ENCODE results near the gene PDE4D. TPM values are rescaled to one million over a fixed set of nuclear protein-coding genes. Genes with fewer than 3 reads are reported as not detected.

The PDE4D gene
- total and polyA plus RNA-seq, 2 of the 4 experiments (the other 2 are of a cell fraction) = 1.4 to 7.9 TPM

DNA sequence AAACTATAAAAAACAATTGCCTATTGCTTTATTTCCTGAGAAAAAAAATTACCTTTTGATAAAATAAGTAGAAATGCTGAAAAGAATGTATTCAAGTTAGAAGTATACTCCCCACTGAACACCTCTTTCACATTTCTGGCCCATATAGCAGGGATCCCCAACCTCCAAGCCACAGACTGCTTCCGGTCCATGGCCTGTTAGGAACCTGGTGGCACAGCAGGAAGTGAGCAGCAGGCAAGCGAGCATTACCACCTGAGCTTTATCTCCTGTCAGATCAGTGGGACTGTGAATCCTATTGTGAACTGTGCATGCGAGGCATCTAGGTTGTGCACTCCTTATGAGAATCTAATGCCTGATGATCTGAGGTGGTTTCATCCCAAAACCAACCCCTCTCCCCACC is 746.8 kb downstream of the PDE4D start:
- POLR2A ChIA-PET (ENCODE audit: unreplicated experiment) = no interaction called here
- no peak overlapping the region for H2BK20ac ChIP-seq (ENCODE audit: low read depth, low read length)

More for the DNA sequence above, 746.8 kb downstream of the PDE4D start:
- Histone ChIP-seq H4K20me1 (ENCODE audit: insufficient read depth, low read length) (no peaks in the 10 kb centered on the region), H3K27ac (ENCODE audit: insufficient read depth, low read length) (no peak overlapping the region), H3K4me3 (ENCODE audit: insufficient read depth, low read depth, low read length) (no peak overlapping the region), H3K79me1 (ENCODE audit: low read depth in 1 of 2, low read length in 2 of 2) (no peaks in the 10 kb centered on the region), H3K9me1 (ENCODE audit: insufficient read depth, low read length) (0 out of 2 replicates have a peak, but pooled peaks cover 4% of the 10 kb centered on the region), H3K27me3 (ENCODE audit: control insufficient read depth, insufficient read depth, low read length) (no peaks in the 10 kb centered on the region), H4K8ac (ENCODE audit: low read depth in 2 of 2, low read length in 2 of 2) (no peak overlapping the region), H3K18ac (ENCODE audit: low read depth, low read length) (no peak overlapping the region), H3K56ac (ENCODE audit: extremely low read depth, insufficient read depth, low read length) (no peak overlapping the region), H3K23ac (ENCODE audit: low read depth, low read length) (no peak overlapping the region), H3K4me1 (ENCODE audit: control insufficient read depth, insufficient read depth, low read length) (no peaks in the 10 kb centered on the region), H3K9ac (ENCODE audit: low read depth, low read length) (no peak overlapping the region), H2AK5ac (ENCODE audit: low read depth, low read length) (no peak overlapping the region), H2AK9ac (replicated peaks; ENCODE audit: low read depth, low read length, poor library complexity) (no peak overlapping the region), H3K9me3 (ENCODE audit: control insufficient read depth, insufficient read depth, low read length) (no peaks in the 10 kb centered on the region), H2AFZ (replicated peaks; ENCODE audit: low read length, poor library complexity) (no peak overlapping the region), H3K4me2 (ENCODE audit: low read depth, low read length) (no peak overlapping the region), H3K14ac (replicated peaks; ENCODE audit: low read depth, low read length) (no peak overlapping the region), H2BK120ac (ENCODE audit: low read depth, low read length) (no peak overlapping the region), H4K5ac (ENCODE audit: low read depth, low read length) (no peak overlapping the region), H4K91ac (ENCODE audit: insufficient read depth, low read depth, low read length) (no peak overlapping the region), H3K36me3 (ENCODE audit: control insufficient read depth, insufficient read depth, low read length) (no peaks in the 10 kb centered on the region), H2BK5ac (ENCODE audit: low read depth, low read length, poor library complexity, severe bottlenecking) (no peak overlapping the region), H3K4ac (ENCODE audit: low read depth, low read length) (no peak overlapping the region), H2BK15ac (ENCODE audit: low read depth, low read length) (no peak overlapping the region)
- dilution Hi-C loops (cut with HindIII; ENCODE audit: low sequenced_read_pairs, unreplicated experiment) (no loop called here), in situ Hi-C loops (cut with MboI; ENCODE audit: low sequenced_read_pairs) (no loop called here), intact Hi-C loops (cut with micrococcal nuclease) (no loop called here)
- WGBS, 2 experiments (ENCODE audit: extremely low coverage in 2 of 2, insufficient read length in 1 of 2) = no CpG with 5 or more reads among the region's 3 CpGs
- BruUV-seq (replicated peaks) = no TSS peak
- CTCF ChIA-PET = no interaction called here
- ATAC-seq (ENCODE audit: low read depth) = no peak
- TF ChIP-seq, protein P1, sequence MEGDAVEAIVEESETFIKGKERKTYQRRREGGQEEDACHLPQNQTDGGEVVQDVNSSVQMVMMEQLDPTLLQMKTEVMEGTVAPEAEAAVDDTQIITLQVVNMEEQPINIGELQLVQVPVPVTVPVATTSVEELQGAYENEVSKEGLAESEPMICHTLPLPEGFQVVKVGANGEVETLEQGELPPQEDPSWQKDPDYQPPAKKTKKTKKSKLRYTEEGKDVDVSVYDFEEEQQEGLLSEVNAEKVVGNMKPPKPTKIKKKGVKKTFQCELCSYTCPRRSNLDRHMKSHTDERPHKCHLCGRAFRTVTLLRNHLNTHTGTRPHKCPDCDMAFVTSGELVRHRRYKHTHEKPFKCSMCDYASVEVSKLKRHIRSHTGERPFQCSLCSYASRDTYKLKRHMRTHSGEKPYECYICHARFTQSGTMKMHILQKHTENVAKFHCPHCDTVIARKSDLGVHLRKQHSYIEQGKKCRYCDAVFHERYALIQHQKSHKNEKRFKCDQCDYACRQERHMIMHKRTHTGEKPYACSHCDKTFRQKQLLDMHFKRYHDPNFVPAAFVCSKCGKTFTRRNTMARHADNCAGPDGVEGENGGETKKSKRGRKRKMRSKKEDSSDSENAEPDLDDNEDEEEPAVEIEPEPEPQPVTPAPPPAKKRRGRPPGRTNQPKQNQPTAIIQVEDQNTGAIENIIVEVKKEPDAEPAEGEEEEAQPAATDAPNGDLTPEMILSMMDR (conservative IDR thresholded peaks at IDR 0.05; ENCODE audit: low read depth, low read length) = no peak
- TF ChIP-seq MXI1 (IDR thresholded peaks at IDR 0.05; ENCODE audit: borderline replicate concordance, low read depth, low read length) (no peak), MAZ (IDR thresholded peaks at IDR 0.05; ENCODE audit: borderline replicate concordance, low read depth, low read length) (no peak), CEBPB (IDR thresholded peaks at IDR 0.05; ENCODE audit: low read depth, low read length) (no peak), POLR2A (IDR thresholded peaks at IDR 0.05; ENCODE audit: low read depth, low read length) (no peak), CHD1 (IDR thresholded peaks at IDR 0.05; ENCODE audit: low read depth, low read length) (no peak), FOS (IDR thresholded peaks at IDR 0.05; ENCODE audit: low read depth, low read length) (no peak), RAD21 (IDR thresholded peaks at IDR 0.05; ENCODE audit: low read length) (no peak), RFX5 (IDR thresholded peaks at IDR 0.05; ENCODE audit: low read depth, low read length) (no peak), RCOR1 (IDR thresholded peaks at IDR 0.05; ENCODE audit: insufficient replicate concordance, low read length) (no peak)
- TF ChIP-seq, protein P2, sequence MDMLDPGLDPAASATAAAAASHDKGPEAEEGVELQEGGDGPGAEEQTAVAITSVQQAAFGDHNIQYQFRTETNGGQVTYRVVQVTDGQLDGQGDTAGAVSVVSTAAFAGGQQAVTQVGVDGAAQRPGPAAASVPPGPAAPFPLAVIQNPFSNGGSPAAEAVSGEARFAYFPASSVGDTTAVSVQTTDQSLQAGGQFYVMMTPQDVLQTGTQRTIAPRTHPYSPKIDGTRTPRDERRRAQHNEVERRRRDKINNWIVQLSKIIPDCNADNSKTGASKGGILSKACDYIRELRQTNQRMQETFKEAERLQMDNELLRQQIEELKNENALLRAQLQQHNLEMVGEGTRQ (IDR thresholded peaks at IDR 0.05; ENCODE audit: low read depth, low read length) = no peak
- TF ChIP-seq, protein P3, sequence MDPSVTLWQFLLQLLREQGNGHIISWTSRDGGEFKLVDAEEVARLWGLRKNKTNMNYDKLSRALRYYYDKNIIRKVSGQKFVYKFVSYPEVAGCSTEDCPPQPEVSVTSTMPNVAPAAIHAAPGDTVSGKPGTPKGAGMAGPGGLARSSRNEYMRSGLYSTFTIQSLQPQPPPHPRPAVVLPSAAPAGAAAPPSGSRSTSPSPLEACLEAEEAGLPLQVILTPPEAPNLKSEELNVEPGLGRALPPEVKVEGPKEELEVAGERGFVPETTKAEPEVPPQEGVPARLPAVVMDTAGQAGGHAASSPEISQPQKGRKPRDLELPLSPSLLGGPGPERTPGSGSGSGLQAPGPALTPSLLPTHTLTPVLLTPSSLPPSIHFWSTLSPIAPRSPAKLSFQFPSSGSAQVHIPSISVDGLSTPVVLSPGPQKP (IDR thresholded peaks at IDR 0.05; ENCODE audit: borderline replicate concordance, low read depth, low read length) = no peak
- no peak for DNase-seq

Data from IMR-90 (cell line).